ENCODE measurements around the gene INPP5A.

The INPP5A gene

GRCh38 chr10:132564249-132564605, 26.6 kb downstream of the INPP5A start:
- no peak for TF ChIP-seq CTCF (IDR thresholded peaks at IDR 0.05; ENCODE audit: low read depth, low read length, missing control alignments)
- no peak for DNase-seq (ENCODE audit: low read depth)
- H3K4me3 ChIP-seq (ENCODE audit: low read depth, low read length) = no peak overlapping the region

GRCh38 chr10:132564690-132565089, 27.1 kb downstream of the INPP5A start:
- no peak overlapping the region for H3K4me3 ChIP-seq (ENCODE audit: low read depth, low read length)
- DNase-seq (ENCODE audit: low read depth) = no peak
- no peak for TF ChIP-seq CTCF (IDR thresholded peaks at IDR 0.05; ENCODE audit: low read depth, low read length, missing control alignments)

GRCh38 chr10:132565516-132566209, 28.1 kb downstream of the INPP5A start:
- TF ChIP-seq CTCF (IDR thresholded peaks at IDR 0.05; ENCODE audit: low read depth, low read length, missing control alignments) = no peak
- DNase-seq (ENCODE audit: low read depth) = no peak

GRCh38 chr10:132566892-132567291, 29.3 kb downstream of the INPP5A start:
- no peak for DNase-seq (ENCODE audit: low read depth)
- TF ChIP-seq CTCF (IDR thresholded peaks at IDR 0.05; ENCODE audit: low read depth, low read length, missing control alignments) = no peak
- no peak overlapping the region for H3K4me3 ChIP-seq (ENCODE audit: low read depth, low read length)

More at GRCh38 chr10:132565516-132566209, 28.1 kb downstream of the INPP5A start:
- no peak overlapping the region for H3K4me3 ChIP-seq (ENCODE audit: low read depth, low read length)

- DNase-seq (ENCODE audit: low read depth) = no peak
- no peak overlapping the region for H3K4me3 ChIP-seq (ENCODE audit: low read depth, low read length)
- no peak for TF ChIP-seq CTCF (IDR thresholded peaks at IDR 0.05; ENCODE audit: low read depth, low read length, missing control alignments)
Observed at GRCh38 chr10:132570265-132570664, 32.7 kb downstream of the INPP5A start.

GRCh38 chr10:132570771-132571649, 33.4 kb downstream of the INPP5A start:
- no peak for DNase-seq (ENCODE audit: low read depth)
- peak overlapping the region; percentile 37 for H3K4me3 ChIP-seq (ENCODE audit: low read depth, low read length)
- TF ChIP-seq CTCF (IDR thresholded peaks at IDR 0.05; ENCODE audit: low read depth, low read length, missing control alignments) = no peak

Data from GM12864 (cell line).